ENCODE measurements around the gene NTM.

The NTM gene

GRCh38 chr11:132205496-132205895 lies 835.1 kb downstream of the NTM start:
- FAIRE-seq (no peak), DNase-seq (ENCODE audit: insufficient read length) (no peak)
- TF ChIP-seq TAF1 (IDR thresholded peaks at IDR 0.05; ENCODE audit: borderline replicate concordance, low read depth, low read length): no peak
- TF ChIP-seq POLR2A (IDR thresholded peaks at IDR 0.05; ENCODE audit: low read depth, low read length): no peak
- no peak for TF ChIP-seq POLR2AphosphoS5 (IDR thresholded peaks at IDR 0.05; ENCODE audit: low read depth, low read length)

- no peak for FAIRE-seq
- no peak for DNase-seq (ENCODE audit: insufficient read length)
- TF ChIP-seq POLR2A (IDR thresholded peaks at IDR 0.05; ENCODE audit: low read depth, low read length) (no peak), TAF1 (IDR thresholded peaks at IDR 0.05; ENCODE audit: borderline replicate concordance, low read depth, low read length) (no peak), POLR2AphosphoS5 (IDR thresholded peaks at IDR 0.05; ENCODE audit: low read depth, low read length) (no peak)
Measured at GRCh38 chr11:132206993-132207392, 836.6 kb downstream of the NTM start.

GRCh38 chr11:132208477-132209055 lies 838.2 kb downstream of the NTM start:
- TF ChIP-seq TAF1 (IDR thresholded peaks at IDR 0.05; ENCODE audit: borderline replicate concordance, low read depth, low read length) (no peak), POLR2AphosphoS5 (IDR thresholded peaks at IDR 0.05; ENCODE audit: low read depth, low read length) (no peak), POLR2A (IDR thresholded peaks at IDR 0.05; ENCODE audit: low read depth, low read length) (no peak)
- no peak for DNase-seq (ENCODE audit: insufficient read length)
- no peak for FAIRE-seq

GRCh38 chr11:132211479-132211878 lies 841.1 kb downstream of the NTM start:
- TF ChIP-seq POLR2AphosphoS5 (IDR thresholded peaks at IDR 0.05; ENCODE audit: low read depth, low read length) (no peak), POLR2A (IDR thresholded peaks at IDR 0.05; ENCODE audit: low read depth, low read length) (no peak), TAF1 (IDR thresholded peaks at IDR 0.05; ENCODE audit: borderline replicate concordance, low read depth, low read length) (no peak)
- DNase-seq (ENCODE audit: insufficient read length): no peak
- no peak for FAIRE-seq

- TF ChIP-seq POLR2A (IDR thresholded peaks at IDR 0.05; ENCODE audit: low read depth, low read length) (no peak), TAF1 (IDR thresholded peaks at IDR 0.05; ENCODE audit: borderline replicate concordance, low read depth, low read length) (no peak), POLR2AphosphoS5 (IDR thresholded peaks at IDR 0.05; ENCODE audit: low read depth, low read length) (no peak)
- FAIRE-seq (no peak), DNase-seq (ENCODE audit: insufficient read length) (no peak)
Measured at GRCh38 chr11:132217856-132218255, 847.4 kb downstream of the NTM start.

GRCh38 chr11:132220474-132220873 lies 850.1 kb downstream of the NTM start:
- FAIRE-seq (no peak), DNase-seq (ENCODE audit: insufficient read length) (no peak)
- TF ChIP-seq POLR2AphosphoS5 (IDR thresholded peaks at IDR 0.05; ENCODE audit: low read depth, low read length) (no peak), POLR2A (IDR thresholded peaks at IDR 0.05; ENCODE audit: low read depth, low read length) (no peak), TAF1 (IDR thresholded peaks at IDR 0.05; ENCODE audit: borderline replicate concordance, low read depth, low read length) (no peak)

- TF ChIP-seq POLR2A (IDR thresholded peaks at IDR 0.05; ENCODE audit: low read depth, low read length) (no peak), TAF1 (IDR thresholded peaks at IDR 0.05; ENCODE audit: borderline replicate concordance, low read depth, low read length) (no peak), POLR2AphosphoS5 (IDR thresholded peaks at IDR 0.05; ENCODE audit: low read depth, low read length) (no peak)
- FAIRE-seq (no peak), DNase-seq (ENCODE audit: insufficient read length) (no peak)
Measured at GRCh38 chr11:132222345-132222744, 851.9 kb downstream of the NTM start.

- DNase-seq (ENCODE audit: insufficient read length) (no peak), FAIRE-seq (no peak)
- no peak for TF ChIP-seq TAF1 (IDR thresholded peaks at IDR 0.05; ENCODE audit: borderline replicate concordance, low read depth, low read length)
Measured at GRCh38 chr11:132226522-132226921, 856.1 kb downstream of the NTM start.

- no peak for TF ChIP-seq POLR2A (IDR thresholded peaks at IDR 0.05; ENCODE audit: low read depth, low read length)
- TF ChIP-seq POLR2AphosphoS5 (IDR thresholded peaks at IDR 0.05; ENCODE audit: low read depth, low read length): no peak
- DNase-seq (ENCODE audit: insufficient read length) (no peak), FAIRE-seq (no peak)
Measured at GRCh38 chr11:132228746-132229325, 858.4 kb downstream of the NTM start.

- no peak for DNase-seq (ENCODE audit: insufficient read length)
Measured at GRCh38 chr11:132231656-132232347, 861.4 kb downstream of the NTM start.

GRCh38 chr11:132234878-132235277 lies 864.5 kb downstream of the NTM start:
- DNase-seq (ENCODE audit: insufficient read length): no peak
- FAIRE-seq: no peak
- TF ChIP-seq POLR2A (IDR thresholded peaks at IDR 0.05; ENCODE audit: low read depth, low read length) (no peak), POLR2AphosphoS5 (IDR thresholded peaks at IDR 0.05; ENCODE audit: low read depth, low read length) (no peak), TAF1 (IDR thresholded peaks at IDR 0.05; ENCODE audit: borderline replicate concordance, low read depth, low read length) (no peak)

More at GRCh38 chr11:132231656-132232347, 861.4 kb downstream of the NTM start:
- FAIRE-seq: no peak
- TF ChIP-seq TAF1 (IDR thresholded peaks at IDR 0.05; ENCODE audit: borderline replicate concordance, low read depth, low read length) (no peak), POLR2AphosphoS5 (IDR thresholded peaks at IDR 0.05; ENCODE audit: low read depth, low read length) (no peak), POLR2A (IDR thresholded peaks at IDR 0.05; ENCODE audit: low read depth, low read length) (no peak)

GRCh38 chr11:132237781-132238180 lies 867.4 kb downstream of the NTM start:
- no peak for TF ChIP-seq POLR2AphosphoS5 (IDR thresholded peaks at IDR 0.05; ENCODE audit: low read depth, low read length)
- no peak for TF ChIP-seq POLR2A (IDR thresholded peaks at IDR 0.05; ENCODE audit: low read depth, low read length)
- no peak for TF ChIP-seq TAF1 (IDR thresholded peaks at IDR 0.05; ENCODE audit: borderline replicate concordance, low read depth, low read length)
- DNase-seq (ENCODE audit: insufficient read length) (no peak), FAIRE-seq (no peak)

All from GM12892 (cell line).